Coronary artery (tissue), 2 donors: ENCODE data around the gene CYTH3.

ENCODE experiments used
- DNase-seq: peaks from one replicate; pipeline ENCODE4 v3.0.0-alpha.2; 2017; ENCODE audit warnings: low spot score
- H3K27ac ChIP-seq, 2 donors: fragments of 200-600 bp; sonication (generic); one replicate each; pipeline ENCODE4 v1.5.1; 2016 to 2019
- H3K4me3 ChIP-seq: fragments of 200-600 bp; sonication (generic); 2 replicates; pipeline ENCODE4 v1.5.1; 2016; ENCODE audit warnings: mild to moderate bottlenecking, moderate library complexity
- TF ChIP-seq, protein P1 (sequence below): fragments of 200-600 bp; sonication (generic); IDR thresholded peaks from one replicate; pipeline ENCODE4 v1.5.1; 2019; ENCODE audit warnings: antibody characterized with exemption

The CYTH3 gene

DNA sequence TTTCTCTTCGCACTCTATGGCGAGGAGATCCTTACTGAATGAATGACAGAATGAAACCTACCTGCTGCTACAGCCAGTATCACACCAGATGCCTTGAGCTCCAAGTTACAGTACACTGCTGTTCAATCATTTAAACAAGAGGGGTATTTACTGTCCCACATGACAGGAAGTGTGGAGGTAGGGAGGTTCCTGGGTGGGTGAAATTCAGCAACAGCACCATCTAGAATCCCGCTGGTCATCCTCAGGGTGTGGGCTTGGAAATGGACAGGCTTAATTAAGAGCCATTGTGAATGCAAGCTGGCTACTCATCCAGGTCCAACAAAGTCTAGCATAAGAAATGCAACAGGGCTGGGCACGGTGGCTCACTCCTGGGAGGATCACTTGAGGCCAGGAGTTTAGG lies 14.7 kb downstream of the CYTH3 start:
- no peak for DNase-seq
- TF ChIP-seq, protein P1, sequence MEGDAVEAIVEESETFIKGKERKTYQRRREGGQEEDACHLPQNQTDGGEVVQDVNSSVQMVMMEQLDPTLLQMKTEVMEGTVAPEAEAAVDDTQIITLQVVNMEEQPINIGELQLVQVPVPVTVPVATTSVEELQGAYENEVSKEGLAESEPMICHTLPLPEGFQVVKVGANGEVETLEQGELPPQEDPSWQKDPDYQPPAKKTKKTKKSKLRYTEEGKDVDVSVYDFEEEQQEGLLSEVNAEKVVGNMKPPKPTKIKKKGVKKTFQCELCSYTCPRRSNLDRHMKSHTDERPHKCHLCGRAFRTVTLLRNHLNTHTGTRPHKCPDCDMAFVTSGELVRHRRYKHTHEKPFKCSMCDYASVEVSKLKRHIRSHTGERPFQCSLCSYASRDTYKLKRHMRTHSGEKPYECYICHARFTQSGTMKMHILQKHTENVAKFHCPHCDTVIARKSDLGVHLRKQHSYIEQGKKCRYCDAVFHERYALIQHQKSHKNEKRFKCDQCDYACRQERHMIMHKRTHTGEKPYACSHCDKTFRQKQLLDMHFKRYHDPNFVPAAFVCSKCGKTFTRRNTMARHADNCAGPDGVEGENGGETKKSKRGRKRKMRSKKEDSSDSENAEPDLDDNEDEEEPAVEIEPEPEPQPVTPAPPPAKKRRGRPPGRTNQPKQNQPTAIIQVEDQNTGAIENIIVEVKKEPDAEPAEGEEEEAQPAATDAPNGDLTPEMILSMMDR, result no peak

DNA sequence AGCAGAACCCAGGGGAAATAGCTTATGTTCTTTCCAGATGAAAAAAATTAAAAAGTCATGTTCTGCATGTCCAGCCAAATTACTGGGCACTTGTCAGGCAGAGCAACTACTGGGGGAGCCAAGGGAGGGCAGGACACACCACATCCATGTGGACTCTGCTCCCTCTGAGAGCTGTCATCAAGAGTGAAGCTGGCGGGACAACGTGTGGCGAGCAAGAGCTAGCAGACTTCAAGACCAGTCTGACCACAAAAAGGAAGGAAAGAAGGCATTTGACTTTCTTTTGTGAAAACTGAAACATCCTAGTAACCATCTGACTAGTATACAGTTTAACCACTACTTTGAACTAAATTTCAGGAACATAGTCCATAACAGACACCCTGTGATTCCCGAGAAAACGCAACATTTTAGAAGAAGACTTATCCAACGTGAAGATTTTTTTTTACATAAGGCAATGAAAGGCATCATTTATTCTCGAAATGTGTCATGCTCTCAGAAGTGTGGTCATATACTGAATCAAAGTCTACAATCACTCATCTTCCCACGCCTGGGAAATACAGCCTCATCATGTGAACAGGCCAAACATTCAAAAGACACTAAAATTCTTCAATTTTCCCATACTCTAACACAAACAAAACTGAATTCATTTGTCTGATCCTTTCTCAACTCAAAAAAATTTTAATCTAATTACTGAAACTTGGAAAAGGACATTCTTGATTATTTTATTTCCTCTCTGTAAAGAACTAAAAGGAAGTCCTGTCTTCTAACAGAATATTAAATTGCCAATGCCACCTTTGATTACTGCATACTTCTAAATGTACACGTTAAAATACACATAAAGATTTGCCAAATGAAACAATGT lies 15.5 kb downstream of the CYTH3 start:
- TF ChIP-seq, protein P1, result no peak
- DNase-seq, result peak; percentile 90
- H3K27ac ChIP-seq, result peak overlapping the region; percentile 74 to 75
- peak overlapping the region; percentile 32 for H3K4me3 ChIP-seq

More for the DNA sequence above, 14.7 kb downstream of the CYTH3 start:
- Histone ChIP-seq H3K27ac (peak overlapping the region; percentile 30 to 75), H3K4me3 (no peak overlapping the region)

DNA sequence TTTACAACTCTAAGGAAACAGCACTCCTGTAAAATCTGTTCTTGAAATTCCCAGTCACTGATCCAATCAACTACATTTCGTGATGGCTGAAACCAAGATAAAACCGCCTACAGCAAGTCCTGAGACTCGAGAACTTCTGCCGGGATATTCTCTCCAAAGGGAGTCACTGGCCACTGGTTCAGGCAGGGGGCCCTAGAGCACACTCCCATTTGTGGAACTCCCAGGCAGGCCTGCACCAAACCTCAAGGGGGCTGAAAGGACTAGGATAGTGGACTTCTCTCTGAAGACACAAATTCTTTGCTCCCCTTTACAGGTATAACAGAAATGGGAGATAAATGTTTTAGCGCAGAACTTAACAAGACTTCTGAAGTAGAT lies 16.3 kb downstream of the CYTH3 start:
- DNase-seq, result no peak
- peak overlapping the region; percentile 74 to 75 for H3K27ac ChIP-seq
- H3K4me3 ChIP-seq, result peak overlapping the region; percentile 32
- TF ChIP-seq, protein P1, result no peak

DNA sequence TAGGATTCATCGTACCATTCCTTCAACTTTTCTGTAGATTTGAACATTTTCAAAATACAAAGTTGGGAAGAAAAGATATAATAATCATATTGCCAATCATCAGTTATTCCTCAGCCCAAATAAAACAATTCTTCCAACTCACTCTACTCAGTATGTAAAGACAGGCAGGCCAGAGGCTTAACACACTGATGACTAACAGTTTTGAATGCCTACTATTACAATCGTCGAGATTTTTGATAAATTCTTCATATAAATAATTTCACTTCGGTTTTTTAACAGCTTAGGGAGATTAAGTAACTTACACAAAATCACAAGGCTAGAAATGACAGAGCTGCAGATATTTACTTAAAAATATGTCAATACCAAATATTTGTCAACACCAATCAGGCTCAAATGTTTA lies 17.6 kb downstream of the CYTH3 start:
- H3K27ac ChIP-seq, result peak overlapping the region; percentile 39 to 75
- TF ChIP-seq, protein P1, result no peak
- no peak overlapping the region for H3K4me3 ChIP-seq
- DNase-seq, result no peak

DNA sequence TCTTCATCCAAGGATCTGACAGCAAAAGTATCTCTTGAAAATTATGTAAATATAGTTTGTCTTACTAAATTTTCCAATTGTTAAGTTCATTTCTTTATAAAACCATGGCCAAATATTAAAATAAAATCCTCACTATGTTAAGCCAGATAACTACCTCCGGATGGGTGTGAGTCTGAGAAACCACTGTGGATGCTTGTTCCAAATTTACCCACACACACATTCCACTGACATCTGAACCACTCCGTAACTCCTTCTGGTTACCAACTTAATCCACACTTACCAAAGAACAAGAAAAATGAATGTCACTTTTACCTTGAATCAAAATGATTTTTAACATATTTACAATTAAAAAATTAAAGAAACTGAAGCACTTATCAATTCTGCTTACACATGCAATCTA lies 19.7 kb downstream of the CYTH3 start:
- TF ChIP-seq, protein P1, result no peak
- H3K27ac ChIP-seq, result peak overlapping the region in 1 of 2 donors; percentile 18
- no peak for DNase-seq
- peak overlapping the region; percentile 2 for H3K4me3 ChIP-seq

DNA sequence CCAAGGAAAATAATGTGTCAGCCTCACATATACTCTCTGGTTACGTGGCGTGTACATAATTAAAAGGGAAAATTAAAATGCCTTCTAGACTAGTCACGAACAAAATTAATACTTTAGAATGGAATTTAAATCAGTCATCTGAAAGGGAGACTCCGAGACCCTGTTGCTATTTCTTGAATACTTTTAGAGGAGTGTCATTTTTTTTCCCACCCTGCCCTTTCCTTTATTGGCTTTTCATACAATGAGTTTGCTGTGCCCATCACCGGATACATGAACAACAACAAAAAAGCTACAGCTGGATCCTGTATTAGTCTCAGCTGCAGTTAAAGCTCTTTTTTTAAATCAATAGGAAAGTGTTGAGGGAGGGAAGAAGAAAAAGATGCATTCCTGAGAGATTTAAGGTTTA lies 20.1 kb downstream of the CYTH3 start:
- peak overlapping the region in 1 of 2 donors; percentile 18 for H3K27ac ChIP-seq
- no peak for DNase-seq
- H3K4me3 ChIP-seq, result peak overlapping the region; percentile 2
- TF ChIP-seq, protein P1, result no peak

DNA sequence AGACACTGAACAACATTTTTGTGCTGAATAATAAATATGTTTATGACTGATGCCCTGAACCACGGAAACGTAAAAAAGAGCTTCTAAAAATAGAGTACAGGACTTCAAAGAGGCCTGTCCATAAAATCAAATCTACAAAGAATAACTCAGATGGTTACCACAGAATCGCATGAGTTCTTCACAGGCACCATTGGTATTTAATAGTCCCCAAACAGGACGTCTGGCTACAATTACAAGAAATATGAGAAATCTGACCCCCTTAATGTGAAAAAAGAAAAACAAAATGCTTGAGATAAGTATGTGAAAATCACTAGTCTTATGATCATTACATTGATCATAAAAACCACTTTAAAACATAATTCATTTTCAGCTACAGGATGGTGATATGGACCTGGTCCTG lies 20.8 kb downstream of the CYTH3 start:
- no peak for DNase-seq
- H3K4me3 ChIP-seq, result peak overlapping the region; percentile 2
- TF ChIP-seq, protein P1, result no peak
- peak overlapping the region in 1 of 2 donors; percentile 18 for H3K27ac ChIP-seq
